GM19099 (cell line): ENCODE measurements around the gene KLHL41.

Source experiments
- POLR2A ChIP-seq: IDR thresholded peaks from 3 replicates; pipeline ENCODE4 v1.6.1; 2011; ENCODE audit warnings: low read depth; ENCODE audit not compliant: insufficient read length; ENCODE audit errors: extremely low read depth

The KLHL41 gene

DNA sequence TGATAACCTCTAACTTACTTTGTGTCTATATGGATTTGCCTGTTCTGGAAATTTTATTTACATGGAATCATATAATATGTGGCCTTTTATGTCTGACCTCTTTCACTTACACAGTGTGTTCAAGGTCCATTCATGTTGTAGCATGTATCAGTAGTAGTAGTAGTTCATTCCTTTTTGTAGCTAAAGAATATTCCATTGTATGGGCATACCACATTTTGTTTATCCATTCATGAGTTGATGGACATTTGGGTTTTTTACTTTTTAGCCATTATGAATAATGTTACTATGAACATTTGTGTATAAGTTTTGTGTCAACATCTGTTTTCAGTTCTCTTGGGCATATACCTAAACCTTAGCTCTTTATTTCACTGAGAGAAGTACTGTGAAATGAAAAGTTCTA, 18.7 kb upstream of the KLHL41 start:
- no peak for TF ChIP-seq POLR2A

DNA sequence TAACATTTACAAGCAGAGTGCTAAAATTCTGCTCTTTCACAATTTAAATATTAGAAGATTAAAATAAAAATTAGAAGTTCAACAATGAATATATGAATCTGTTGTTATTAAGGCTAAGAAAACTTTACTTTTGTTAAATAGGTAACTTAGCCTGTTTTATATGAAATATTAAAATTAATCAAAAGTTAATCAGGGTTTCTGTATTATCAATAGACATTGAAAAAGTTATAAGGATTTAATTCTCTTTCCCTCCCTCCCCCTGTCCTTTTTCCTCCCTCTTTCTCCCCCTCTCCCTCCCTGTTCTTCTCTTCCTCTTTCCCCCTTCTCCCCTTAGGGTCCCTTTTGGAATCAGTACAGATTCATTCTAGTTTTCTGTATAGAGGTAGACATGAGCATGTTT, 18.1 kb upstream of the KLHL41 start:
- TF ChIP-seq POLR2A: no peak

DNA sequence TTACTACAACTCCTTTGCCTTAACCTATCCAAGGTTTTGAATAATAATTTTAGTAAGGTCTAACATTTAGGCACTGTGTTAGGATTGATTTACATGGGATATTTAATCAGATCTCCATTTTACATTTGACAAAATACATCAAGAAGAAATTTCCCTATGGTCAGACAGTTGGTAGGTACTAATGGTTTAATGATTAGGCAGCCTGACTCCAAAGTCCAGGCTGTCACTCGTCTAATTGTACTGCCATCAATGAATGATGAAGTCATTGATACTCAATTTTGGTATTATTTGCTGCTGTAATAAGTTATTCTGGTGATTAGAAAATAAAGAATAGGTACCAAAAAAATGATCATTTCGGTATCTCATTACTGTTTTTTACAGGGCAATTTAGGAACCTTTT, 16.1 kb upstream of the KLHL41 start:
- no peak for TF ChIP-seq POLR2A

DNA sequence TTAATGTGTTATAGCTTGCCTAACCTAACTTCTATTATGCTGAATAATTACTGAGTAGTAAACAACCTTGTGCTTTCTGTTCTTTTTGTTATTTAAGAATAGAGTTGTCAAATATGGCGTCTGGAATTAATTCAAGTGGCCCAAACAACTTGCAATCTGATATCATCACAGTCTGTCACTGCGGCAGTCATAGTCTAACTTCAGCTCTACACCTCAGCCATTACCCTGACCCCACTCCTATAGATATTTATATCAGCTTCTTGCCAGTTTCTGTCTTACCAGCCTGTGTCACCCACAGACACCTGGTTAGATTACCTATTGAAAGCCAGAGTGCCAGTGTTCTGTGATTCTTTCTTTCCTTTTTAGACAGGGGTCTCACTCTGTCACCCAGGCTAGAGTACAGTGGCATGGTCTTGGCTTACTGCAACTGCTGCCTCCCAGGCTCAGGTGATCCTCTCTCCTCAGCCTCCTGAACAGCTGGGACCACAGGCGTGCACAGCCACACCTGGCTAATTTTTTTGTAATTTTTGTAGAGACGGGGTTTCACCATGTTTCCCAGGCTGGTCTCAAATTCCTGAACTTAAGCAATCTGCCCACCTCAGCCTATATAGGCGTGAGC, 14.1 kb upstream of the KLHL41 start:
- no peak for TF ChIP-seq POLR2A

- TF ChIP-seq POLR2A: no peak
Observed at GRCh38 chr2:169504651-169505050, 4.9 kb upstream of the KLHL41 start.

- no peak for TF ChIP-seq POLR2A
Observed at GRCh38 chr2:169507698-169508097, 1.8 kb upstream of the KLHL41 start.

DNA sequence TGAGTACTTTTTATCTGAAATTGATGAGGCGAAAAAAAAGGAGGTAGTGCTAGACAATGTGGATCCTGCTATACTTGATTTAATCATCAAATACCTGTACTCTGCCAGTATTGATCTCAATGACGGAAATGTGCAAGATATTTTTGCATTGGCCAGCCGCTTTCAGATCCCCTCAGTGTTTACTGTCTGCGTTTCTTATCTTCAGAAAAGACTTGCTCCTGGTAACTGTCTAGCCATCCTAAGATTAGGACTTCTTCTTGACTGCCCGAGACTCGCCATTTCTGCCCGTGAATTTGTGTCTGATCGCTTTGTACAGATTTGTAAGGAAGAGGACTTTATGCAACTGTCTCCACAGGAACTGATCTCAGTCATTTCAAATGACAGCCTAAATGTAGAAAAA, 453 bp downstream of the KLHL41 start:
- TF ChIP-seq POLR2A: no peak

DNA sequence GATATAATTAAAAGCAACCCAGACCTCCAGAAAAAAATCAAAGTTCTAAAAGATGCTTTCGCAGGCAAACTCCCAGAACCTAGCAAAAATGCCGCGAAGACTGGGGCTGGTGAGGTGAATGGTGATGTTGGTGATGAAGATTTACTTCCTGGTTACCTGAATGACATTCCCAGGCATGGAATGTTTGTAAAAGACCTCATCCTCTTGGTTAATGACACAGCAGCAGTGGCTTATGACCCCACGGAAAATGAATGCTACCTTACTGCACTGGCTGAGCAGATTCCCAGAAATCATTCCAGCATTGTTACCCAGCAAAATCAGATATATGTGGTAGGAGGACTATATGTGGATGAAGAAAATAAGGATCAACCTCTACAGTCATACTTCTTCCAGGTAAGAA, 994 bp downstream of the KLHL41 start:
- no peak for TF ChIP-seq POLR2A

DNA sequence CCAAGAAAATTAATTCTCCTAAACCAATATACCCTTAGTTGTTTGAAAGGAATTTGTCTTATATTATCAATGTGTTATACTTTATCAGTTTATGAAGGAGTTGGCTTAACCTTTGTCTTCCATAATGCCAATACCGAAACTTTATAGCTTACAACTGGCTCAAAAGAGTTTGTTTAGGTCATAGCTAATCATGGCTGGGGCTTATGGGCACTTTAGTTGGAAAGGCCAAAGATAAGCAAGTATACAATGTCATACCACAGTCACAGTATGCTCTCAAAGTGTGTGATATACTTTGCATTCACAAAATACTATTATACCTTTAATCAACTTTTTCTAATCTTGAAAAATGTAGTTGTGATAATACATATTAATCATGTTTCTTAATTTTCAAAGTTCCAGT, 2.3 kb downstream of the KLHL41 start:
- TF ChIP-seq POLR2A: no peak

- no peak for TF ChIP-seq POLR2A
Observed at GRCh38 chr2:169512525-169512924, 3.0 kb downstream of the KLHL41 start.

DNA sequence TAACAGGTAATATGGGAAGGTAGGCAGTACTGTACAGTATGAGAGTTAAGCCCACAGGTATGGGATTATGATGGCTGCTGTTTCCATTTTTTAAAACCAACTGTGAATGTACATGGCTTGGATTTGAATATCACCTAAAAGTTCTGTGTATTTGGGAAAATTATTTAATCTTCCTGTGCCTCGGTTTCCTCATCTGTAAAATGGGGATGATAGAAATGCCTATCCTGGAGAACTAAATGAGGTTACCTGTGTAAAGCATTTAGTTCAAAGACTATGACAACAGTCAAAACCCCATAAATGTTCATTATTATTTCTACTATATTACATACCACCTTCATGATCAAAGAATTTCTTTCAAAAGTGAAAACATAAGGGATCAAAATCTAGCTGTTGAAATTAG, 3.6 kb downstream of the KLHL41 start:
- no peak for TF ChIP-seq POLR2A

DNA sequence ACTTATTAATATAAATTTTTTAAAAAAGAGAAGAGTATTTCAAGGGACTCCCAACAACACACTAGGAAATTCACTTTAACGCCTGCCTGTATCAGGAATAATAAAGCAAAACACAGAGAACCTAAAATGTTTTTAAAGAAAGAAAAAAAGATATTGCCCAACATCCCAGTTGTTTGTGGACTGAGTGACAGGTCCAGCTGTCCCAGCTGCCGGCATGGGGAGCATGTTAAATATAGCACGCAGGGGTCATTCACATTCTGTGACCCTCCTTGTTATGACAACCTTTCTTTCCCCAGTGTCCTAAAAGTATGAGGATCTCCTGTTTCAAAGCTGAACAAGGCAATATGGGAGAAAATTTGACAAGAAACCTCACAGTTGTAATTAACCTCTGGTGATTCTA, 4.4 kb downstream of the KLHL41 start:
- TF ChIP-seq POLR2A: no peak

- TF ChIP-seq POLR2A: no peak
Observed at GRCh38 chr2:169520896-169521295, 11.4 kb downstream of the KLHL41 start.

GRCh38 chr2:169523681-169524080, 14.2 kb downstream of the KLHL41 start:
- TF ChIP-seq POLR2A: no peak

DNA sequence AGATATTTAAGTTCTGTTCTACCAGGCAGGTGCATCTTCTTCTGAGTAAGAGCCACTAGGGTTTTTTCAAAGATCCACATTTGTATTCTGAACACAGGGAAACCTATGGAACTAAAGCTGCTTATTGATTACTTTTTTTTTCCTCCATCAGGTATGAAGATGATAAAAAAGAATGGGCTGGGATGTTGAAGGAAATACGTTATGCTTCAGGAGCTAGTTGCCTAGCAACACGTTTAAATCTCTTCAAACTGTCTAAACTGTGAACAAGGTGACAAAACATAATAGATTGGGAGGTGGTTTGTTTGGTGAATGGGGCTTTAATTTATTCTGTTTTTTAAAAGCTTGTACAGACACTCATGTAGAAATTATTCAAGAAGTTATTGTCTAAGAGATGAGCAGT, 15.9 kb downstream of the KLHL41 start:
- TF ChIP-seq POLR2A: no peak

- TF ChIP-seq POLR2A: no peak
Observed at GRCh38 chr2:169526451-169526850, 16.9 kb downstream of the KLHL41 start.

- TF ChIP-seq POLR2A: no peak
Observed at GRCh38 chr2:169528271-169528701, 18.8 kb downstream of the KLHL41 start.

- TF ChIP-seq POLR2A: no peak
Observed at GRCh38 chr2:169540146-169540545, 30.6 kb downstream of the KLHL41 start.

DNA sequence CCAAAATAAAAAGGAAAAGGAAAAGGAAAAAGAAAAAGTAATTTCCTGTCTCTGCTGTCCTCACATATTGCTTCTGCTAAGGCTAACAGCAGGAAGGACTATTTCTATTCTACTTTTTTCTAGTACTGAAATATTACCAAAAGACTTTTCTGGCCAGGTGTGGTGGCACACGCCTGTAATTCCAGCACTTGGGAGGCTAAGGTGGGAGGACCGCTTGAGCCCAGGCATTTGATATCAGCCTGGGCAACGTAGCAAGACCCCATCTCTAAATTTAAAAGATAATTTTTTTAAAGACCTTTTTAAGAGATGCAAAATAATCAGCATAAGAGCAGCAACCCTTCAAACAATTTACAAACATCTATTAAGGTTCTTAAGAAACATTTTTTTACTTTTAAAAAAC, 32.9 kb downstream of the KLHL41 start:
- TF ChIP-seq POLR2A: no peak
